Karpas-422 (cell line): ENCODE measurements around the gene CNDP2. TPM values are rescaled to one million over a fixed set of nuclear protein-coding genes. Genes with fewer than 3 reads are reported as not detected.

Experiments used
- DNase-seq: peaks from one replicate; pipeline ENCODE4 v3.0.0-alpha.2; 2015
- H2AFZ ChIP-seq: fragments of 200-600 bp; sonication (generic); 2 replicates; pipeline ENCODE4 v1.6.1; 2014; ENCODE audit warnings: antibody characterized with exemption, low read length, mixed read lengths
- H3K27ac ChIP-seq: fragments of 200-600 bp; sonication (generic); 2 replicates; pipeline ENCODE4 v1.5.1; 2014; ENCODE audit warnings: mild to moderate bottlenecking, low read length, moderate library complexity
- H3K27me3 ChIP-seq: fragments of 200-600 bp; sonication (generic); 2 replicates; pipeline ENCODE4 v1.6.1; 2014; ENCODE audit warnings: low read length, mixed read lengths
- H3K36me3 ChIP-seq: fragments of 200-600 bp; sonication (generic); 2 replicates; pipeline ENCODE4 v1.6.1; 2014; ENCODE audit warnings: low read length, mixed read lengths; ENCODE audit not compliant: insufficient read depth
- H3K4me1 ChIP-seq: fragments of 200-600 bp; sonication (generic); 2 replicates; pipeline ENCODE4 v1.6.1; 2014; ENCODE audit warnings: mild to moderate bottlenecking, low read length, mixed read lengths
- H3K4me2 ChIP-seq: fragments of 200-600 bp; sonication (generic); 2 replicates; pipeline ENCODE4 v1.6.1; 2014; ENCODE audit warnings: low read length, low read depth, mild to moderate bottlenecking; ENCODE audit not compliant: poor library complexity, severe bottlenecking
- H3K4me3 ChIP-seq: fragments of 200-600 bp; sonication (generic); 2 replicates; pipeline ENCODE4 v1.5.1; 2014; ENCODE audit warnings: mild to moderate bottlenecking, antibody characterized with exemption, low read length, mixed read lengths
- H3K79me2 ChIP-seq: fragments of 200-600 bp; sonication (generic); 2 replicates; pipeline ENCODE4 v1.6.1; 2014; ENCODE audit warnings: mild to moderate bottlenecking, low read length, mixed read lengths
- H3K9ac ChIP-seq: fragments of 200-600 bp; sonication (generic); 2 replicates; pipeline ENCODE4 v1.6.0; 2014; ENCODE audit warnings: low read length
- H3K9me2 ChIP-seq: fragments of 200-600 bp; sonication (generic), shearing (Covaris generic); replicated peaks from 2 replicates; pipeline ENCODE4 v1.6.0; 2014; ENCODE audit warnings: mild to moderate bottlenecking, low read length, moderate library complexity; ENCODE audit not compliant: insufficient read depth
- H3K9me3 ChIP-seq: fragments of 300-700, 200-600 bp; sonication (generic); 2 replicates; pipeline ENCODE4 v1.6.1; 2014; ENCODE audit warnings: low read length, mixed read lengths
- H4K20me1 ChIP-seq: fragments of 200-600 bp; sonication (generic); 2 replicates; pipeline ENCODE4 v1.6.1; 2014; ENCODE audit warnings: mild to moderate bottlenecking, antibody characterized with exemption, low read length, low read depth; ENCODE audit not compliant: insufficient read depth
- total RNA-seq: library from RNA; depleted of rRNA; stranded (reverse); fragments of >200 nt; shearing (Covaris generic); gene quantifications from 2 replicates; pipeline ENCODE4 v1.2.3, GENCODE V29; 2014; ENCODE audit warnings: low replicate concordance

The CNDP2 gene
- total RNA-seq, 1 experiment from 2014 or later, result 137 TPM

GRCh38 chr18:74513883-74514205 lies 17.7 kb downstream of the CNDP2 start:
- no peak for DNase-seq
- Histone ChIP-seq H3K36me3 (peaks cover 70% of the 10 kb centered on the region), H3K9ac (no peak overlapping the region), H3K79me2 (peaks cover 4% of the 10 kb centered on the region; the same call in 1 of the 2 replicates), H3K4me3 (no peak overlapping the region), H3K4me1 (no peaks in the 10 kb centered on the region), H3K27ac (no peak overlapping the region), H4K20me1 (peaks cover 38% of the 10 kb centered on the region; the same call in 1 of the 2 replicates), H3K27me3 (no peaks in the 10 kb centered on the region), H3K4me2 (no peak overlapping the region), H2AFZ (no peak overlapping the region), H3K9me3 (no peaks in the 10 kb centered on the region), H3K9me2 (no peaks in the 10 kb centered on the region)

GRCh38 chr18:74514860-74515495 lies 18.8 kb downstream of the CNDP2 start:
- no peak overlapping the region for H3K9ac ChIP-seq
- no peak for DNase-seq
- H3K36me3 ChIP-seq, result peaks cover 70% of the 10 kb centered on the region

GRCh38 chr18:74515620-74516231 lies 19.6 kb downstream of the CNDP2 start:
- no peaks in the 10 kb centered on the region for H3K9me3 ChIP-seq

More at GRCh38 chr18:74514860-74515495, 18.8 kb downstream of the CNDP2 start:
- no peak overlapping the region for H3K27ac ChIP-seq
- H3K9me2 ChIP-seq, result no peaks in the 10 kb centered on the region
- no peak overlapping the region for H3K4me2 ChIP-seq
- H3K9me3 ChIP-seq, result no peaks in the 10 kb centered on the region
- no peak overlapping the region for H3K4me3 ChIP-seq
- no peak overlapping the region for H2AFZ ChIP-seq
- peaks cover 40% of the 10 kb centered on the region for H4K20me1 ChIP-seq
- H3K27me3 ChIP-seq, result no peaks in the 10 kb centered on the region
- H3K79me2 ChIP-seq, result no peaks in the 10 kb centered on the region; the same call in 1 of the 2 replicates
- no peaks in the 10 kb centered on the region for H3K4me1 ChIP-seq

GRCh38 chr18:74516271-74517235 lies 20.4 kb downstream of the CNDP2 start:
- Histone ChIP-seq H3K4me3 (no peak overlapping the region), H3K4me1 (no peaks in the 10 kb centered on the region), H3K27me3 (no peaks in the 10 kb centered on the region), H3K9ac (no peak overlapping the region), H3K4me2 (no peak overlapping the region), H3K9me2 (no peaks in the 10 kb centered on the region), H3K79me2 (no peaks in the 10 kb centered on the region; the same call in 1 of the 2 replicates), H3K9me3 (no peaks in the 10 kb centered on the region), H2AFZ (no peak overlapping the region), H3K36me3 (peaks cover 68% of the 10 kb centered on the region), H4K20me1 (peaks cover 35% of the 10 kb centered on the region), H3K27ac (no peak overlapping the region)
- no peak for DNase-seq

More at GRCh38 chr18:74515620-74516231, 19.6 kb downstream of the CNDP2 start:
- Histone ChIP-seq H3K27ac (no peak overlapping the region), H3K4me1 (no peaks in the 10 kb centered on the region), H3K9ac (no peak overlapping the region), H3K4me2 (no peak overlapping the region), H3K9me2 (no peaks in the 10 kb centered on the region), H3K79me2 (no peaks in the 10 kb centered on the region; the same call in 1 of the 2 replicates), H2AFZ (no peak overlapping the region), H3K27me3 (no peaks in the 10 kb centered on the region), H3K4me3 (no peak overlapping the region), H3K36me3 (peaks cover 68% of the 10 kb centered on the region), H4K20me1 (peaks cover 36% of the 10 kb centered on the region)
- no peak for DNase-seq

GRCh38 chr18:74517236-74517630 lies 21.1 kb downstream of the CNDP2 start:
- H3K4me2 ChIP-seq, result no peak overlapping the region

GRCh38 chr18:74518456-74519295 lies 22.5 kb downstream of the CNDP2 start:
- no peak overlapping the region for H2AFZ ChIP-seq
- H3K9me2 ChIP-seq, result no peaks in the 10 kb centered on the region
- no peak overlapping the region for H3K9ac ChIP-seq
- H3K9me3 ChIP-seq, result no peaks in the 10 kb centered on the region
- H3K27ac ChIP-seq, result no peak overlapping the region
- H4K20me1 ChIP-seq, result peaks cover 26% of the 10 kb centered on the region
- H3K4me3 ChIP-seq, result no peak overlapping the region
- no peak overlapping the region for H3K4me2 ChIP-seq
- no peak for DNase-seq
- no peaks in the 10 kb centered on the region for H3K27me3 ChIP-seq
- no peaks in the 10 kb centered on the region for H3K4me1 ChIP-seq
- H3K79me2 ChIP-seq, result no peaks in the 10 kb centered on the region
- peaks cover 55% of the 10 kb centered on the region for H3K36me3 ChIP-seq

More at GRCh38 chr18:74517236-74517630, 21.1 kb downstream of the CNDP2 start:
- H2AFZ ChIP-seq, result no peak overlapping the region
- DNase-seq, result no peak
- peaks cover 64% of the 10 kb centered on the region for H3K36me3 ChIP-seq
- no peak overlapping the region for H3K27ac ChIP-seq
- H3K4me1 ChIP-seq, result no peaks in the 10 kb centered on the region
- no peak overlapping the region for H3K4me3 ChIP-seq
- H3K9me3 ChIP-seq, result no peaks in the 10 kb centered on the region
- H3K79me2 ChIP-seq, result no peaks in the 10 kb centered on the region; the same call in 1 of the 2 replicates
- no peaks in the 10 kb centered on the region for H3K27me3 ChIP-seq
- no peak overlapping the region for H3K9ac ChIP-seq
- peaks cover 35% of the 10 kb centered on the region for H4K20me1 ChIP-seq
- no peaks in the 10 kb centered on the region for H3K9me2 ChIP-seq

- Histone ChIP-seq H3K9me2 (no peaks in the 10 kb centered on the region), H3K4me2 (no peak overlapping the region), H3K27me3 (no peaks in the 10 kb centered on the region), H3K4me3 (no peak overlapping the region), H2AFZ (no peak overlapping the region), H3K79me2 (no peaks in the 10 kb centered on the region), H3K9me3 (no peaks in the 10 kb centered on the region), H3K4me1 (no peaks in the 10 kb centered on the region), H4K20me1 (peaks cover 26% of the 10 kb centered on the region), H3K9ac (no peak overlapping the region), H3K27ac (no peak overlapping the region), H3K36me3 (peaks cover 55% of the 10 kb centered on the region)
- DNase-seq, result no peak
Measured at GRCh38 chr18:74519320-74520095, 23.3 kb downstream of the CNDP2 start.
